Posterior cingulate gyrus (tissue), 11 donors: ENCODE data around the gene PTPN3.
"Not testable (repeated sequence)": the region's sequence is repeated elsewhere in the genome, so short reads cannot be mapped to it uniquely, and the experiment has no call there.

Source experiments
- DNase-seq, 10 donors: peaks; one replicate each; pipeline versions ENCODE4 v3.0.0 to v3.0.0-alpha.2; 2020 to 2021; ENCODE audit warnings: mixed read lengths in 3 of 10
- intact Hi-C: fragments of 100-400 bp; cut with DNase I; formaldehyde crosslinking; loops from one replicate; pipeline ENCODE4 v1.15.1; 2023

The PTPN3 gene

GRCh38 chr9:109378316-109378715, 119.8 kb downstream of the PTPN3 start:
- no peak for DNase-seq
- intact Hi-C loops: no loop called here

GRCh38 chr9:109372246-109372645, 125.9 kb downstream of the PTPN3 start:
- no peak for DNase-seq
- intact Hi-C loops: no loop called here

DNA sequence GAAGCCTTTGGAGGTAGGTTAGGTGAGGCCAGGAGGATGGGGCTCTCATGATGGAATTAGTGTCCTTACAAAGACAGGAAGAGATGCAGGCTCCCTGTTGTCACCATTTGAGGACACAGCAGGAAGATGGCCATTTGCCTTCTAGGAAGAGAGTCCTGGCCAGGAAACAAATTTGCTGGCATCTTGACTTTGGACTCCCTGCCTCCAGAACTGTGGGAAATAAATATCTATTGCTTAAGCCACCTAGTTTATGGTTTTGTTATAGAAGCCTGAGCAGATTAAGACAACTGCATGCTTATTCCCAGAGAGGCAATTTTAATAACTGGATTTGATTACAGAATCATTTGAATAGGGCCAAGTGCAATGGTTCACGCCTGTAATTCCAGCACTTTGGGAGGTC, 126.7 kb downstream of the PTPN3 start:
- no peak for DNase-seq
- intact Hi-C loops: no loop called here

DNA sequence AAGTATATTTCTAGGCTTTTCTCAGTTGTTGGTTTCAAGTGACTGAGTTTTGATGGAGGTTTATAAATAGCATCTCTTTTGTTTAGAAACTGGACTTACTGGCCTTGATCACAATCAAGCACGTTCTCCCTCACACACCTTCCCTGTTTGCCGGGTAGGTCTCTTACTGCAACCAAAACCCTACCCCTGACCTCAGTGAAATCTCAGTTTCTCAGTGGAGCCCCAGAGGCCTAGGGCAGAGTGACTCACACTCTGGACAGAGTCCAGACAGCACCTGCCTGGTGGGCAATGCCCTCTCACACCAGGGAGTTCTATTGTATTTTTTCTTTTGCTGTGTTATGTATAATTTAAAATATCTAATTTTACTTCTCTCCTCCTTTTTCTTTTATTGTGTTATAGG, 128.8 kb downstream of the PTPN3 start:
- no peak for DNase-seq
- intact Hi-C loops: no loop called here

GRCh38 chr9:109360771-109361170, 137.3 kb downstream of the PTPN3 start:
- intact Hi-C loops: no loop called here
- DNase-seq: no peak

DNA sequence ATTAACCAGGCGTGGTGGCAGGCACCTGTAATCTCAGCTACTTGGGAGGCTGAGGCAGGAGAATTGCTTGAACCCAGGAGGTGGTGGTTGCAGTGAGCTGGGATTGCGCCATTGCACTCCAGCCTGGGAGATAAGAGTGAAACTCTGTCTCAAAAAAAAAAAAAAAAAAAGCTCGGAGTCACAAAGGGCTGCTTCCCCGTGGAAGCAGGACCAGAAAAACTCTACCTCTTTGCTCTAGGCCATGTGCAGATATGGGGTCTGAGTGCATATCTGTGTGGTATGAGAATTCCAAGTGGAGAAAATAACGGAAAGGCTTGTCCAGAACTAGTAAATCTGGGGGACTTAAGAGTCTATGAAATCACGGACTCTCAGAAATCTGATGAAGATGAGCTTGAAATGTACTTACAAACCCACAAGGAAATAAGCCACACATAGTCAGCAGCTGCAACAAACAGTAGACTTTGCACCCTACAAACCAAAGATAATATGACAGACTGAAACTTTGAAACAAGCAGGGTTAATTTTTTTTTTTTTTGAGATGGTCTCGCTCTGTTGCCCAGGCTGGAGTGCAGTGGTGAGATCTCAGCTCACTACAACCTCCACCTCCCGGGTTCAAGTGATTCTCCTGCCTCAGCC, 139.0 kb downstream of the PTPN3 start:
- DNase-seq, intact Hi-C loops: not testable (repeated sequence)

DNA sequence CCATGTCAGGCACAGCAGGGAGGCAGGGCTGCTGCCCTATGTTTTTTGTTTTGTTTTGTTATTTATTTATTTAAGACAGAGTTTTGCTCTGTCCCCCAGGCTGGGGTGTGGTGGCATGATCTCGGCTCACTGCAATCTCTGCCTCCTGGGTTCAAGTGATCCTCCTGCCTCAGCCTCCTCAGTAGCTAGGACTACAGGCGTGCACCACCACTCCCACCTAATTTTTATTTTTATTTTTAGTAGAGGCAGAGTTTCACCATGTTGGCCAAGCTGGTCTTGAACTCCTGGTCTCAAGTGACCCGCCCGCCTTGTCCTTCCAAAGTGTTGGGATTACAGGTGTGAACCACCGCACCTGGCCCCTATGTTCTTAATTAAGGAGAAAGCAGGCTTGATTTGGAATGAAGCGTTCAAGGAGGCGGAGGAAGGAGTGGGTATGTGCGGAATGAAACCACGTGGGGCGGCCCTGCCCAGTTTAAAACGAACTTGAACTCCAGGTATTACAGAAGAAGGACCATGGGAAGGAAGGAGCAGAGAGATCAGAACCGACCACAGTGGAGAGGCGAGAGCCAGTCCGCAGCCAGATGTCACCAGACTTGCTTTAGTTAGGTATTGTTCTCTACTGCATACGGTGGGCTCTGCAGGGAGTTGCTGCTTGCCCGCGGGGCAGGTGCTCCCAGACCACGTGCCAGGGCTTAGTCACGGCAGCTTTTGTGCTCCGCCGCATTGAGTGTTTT, 142.4 kb downstream of the PTPN3 start:
- intact Hi-C loops: no loop called here
- no peak for DNase-seq

DNA sequence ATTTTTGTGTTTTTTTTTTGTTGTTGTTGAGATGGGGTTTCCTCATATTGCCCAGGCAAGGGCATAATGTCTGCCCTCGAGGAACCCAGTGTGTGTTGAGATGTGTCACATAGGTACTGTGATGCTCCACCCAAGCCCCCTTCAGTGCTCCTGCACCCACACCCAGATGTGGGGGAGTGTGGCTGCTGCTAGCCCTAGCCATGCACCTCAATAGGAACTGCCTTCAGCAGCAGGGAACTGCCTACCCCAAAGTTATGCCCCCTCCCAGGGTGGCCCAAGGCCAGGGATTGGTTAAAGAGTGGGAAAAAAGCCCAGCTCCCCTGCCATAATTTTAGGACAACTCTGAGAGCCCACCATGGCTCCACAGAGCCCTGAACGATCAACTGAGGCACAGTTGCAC, 143.9 kb downstream of the PTPN3 start:
- DNase-seq: no peak
- intact Hi-C loops: no loop called here

DNA sequence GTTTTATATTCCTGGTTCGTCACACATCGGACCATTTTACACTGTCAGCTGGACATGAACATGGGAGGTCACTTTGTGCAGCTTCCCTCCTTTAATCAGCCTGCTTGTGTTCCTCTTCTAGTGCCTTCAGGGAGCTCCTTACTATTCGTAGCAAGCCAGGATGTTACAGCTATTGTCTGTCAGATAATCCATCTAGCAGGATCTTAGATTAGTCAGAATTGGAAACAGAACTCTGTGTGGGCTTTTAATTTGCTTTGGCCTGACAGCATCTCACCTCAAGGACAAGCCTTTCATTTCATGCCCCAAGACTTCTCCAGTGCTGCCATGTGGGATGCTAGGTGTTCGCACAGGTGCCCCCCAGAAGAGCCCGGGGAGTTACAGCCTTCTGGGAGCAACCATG, 147.1 kb downstream of the PTPN3 start:
- intact Hi-C loops: no loop called here
- peak in 1 of 10 donors; percentile 11 for DNase-seq

DNA sequence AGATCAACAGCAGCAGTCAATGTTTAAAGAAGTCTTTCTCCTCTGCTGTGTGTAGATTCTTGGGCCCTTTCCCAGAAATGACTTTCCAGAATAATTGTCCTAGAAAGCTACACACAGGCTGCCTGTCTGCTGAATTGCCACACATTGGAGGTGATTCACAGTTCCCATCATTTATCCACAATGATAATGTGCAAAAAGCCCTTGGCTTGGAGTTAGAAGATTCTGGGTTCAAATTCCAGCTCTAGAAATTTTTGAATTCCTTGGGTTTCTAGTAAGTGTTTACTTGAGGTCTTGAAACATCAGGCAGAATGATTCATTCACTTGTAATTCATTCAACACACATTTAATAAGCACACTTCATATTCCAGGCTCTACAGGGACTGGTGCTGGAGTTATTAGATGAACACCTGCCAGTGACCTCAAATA, 148.7 kb downstream of the PTPN3 start:
- intact Hi-C loops: no loop called here
- DNase-seq: peak in 1 of 10 donors; percentile 30

- no peak for DNase-seq
Measured at GRCh38 chr9:109346904-109347303, 151.2 kb downstream of the PTPN3 start.

DNA sequence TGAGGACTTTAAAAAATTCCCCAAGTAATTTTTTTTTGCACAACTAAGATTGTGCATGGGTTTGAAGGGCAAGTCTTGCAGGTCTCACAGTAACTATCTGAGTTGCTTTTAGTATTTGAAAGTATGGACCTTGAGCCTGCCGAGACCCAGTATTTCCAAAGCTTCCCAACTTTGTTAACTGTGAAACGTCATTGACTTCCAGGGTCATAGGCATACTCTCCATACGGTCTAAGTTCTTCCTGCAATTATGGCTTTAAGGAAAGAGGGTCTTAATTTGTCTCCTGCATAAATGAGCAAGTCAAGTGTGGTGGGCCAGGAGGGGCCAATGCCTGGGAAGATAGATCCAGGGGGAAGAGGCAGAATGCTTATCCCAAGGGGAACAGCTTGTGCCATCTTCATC, 153.2 kb downstream of the PTPN3 start:
- no peak for DNase-seq
- intact Hi-C loops: no loop called here

More at GRCh38 chr9:109346904-109347303, 151.2 kb downstream of the PTPN3 start:
- intact Hi-C loops: no loop called here

- intact Hi-C loops: no loop called here
Measured at GRCh38 chr9:109342878-109343277, 155.2 kb downstream of the PTPN3 start.

GRCh38 chr9:109341561-109341960, 156.5 kb downstream of the PTPN3 start:
- peak in 1 of 10 donors; percentile 58 for DNase-seq
- intact Hi-C loops: no loop called here

More at GRCh38 chr9:109342878-109343277, 155.2 kb downstream of the PTPN3 start:
- DNase-seq: no peak

- DNase-seq, intact Hi-C loops: not testable (repeated sequence)
Measured at GRCh38 chr9:109340979-109341378, 157.1 kb downstream of the PTPN3 start.

- peak in 1 of 10 donors; percentile 7 for DNase-seq
- intact Hi-C loops: no loop called here
Measured at GRCh38 chr9:109336409-109336808, 161.7 kb downstream of the PTPN3 start.

- intact Hi-C loops: no loop called here
- no peak for DNase-seq
Measured at GRCh38 chr9:109335929-109336328, 162.2 kb downstream of the PTPN3 start.

DNA sequence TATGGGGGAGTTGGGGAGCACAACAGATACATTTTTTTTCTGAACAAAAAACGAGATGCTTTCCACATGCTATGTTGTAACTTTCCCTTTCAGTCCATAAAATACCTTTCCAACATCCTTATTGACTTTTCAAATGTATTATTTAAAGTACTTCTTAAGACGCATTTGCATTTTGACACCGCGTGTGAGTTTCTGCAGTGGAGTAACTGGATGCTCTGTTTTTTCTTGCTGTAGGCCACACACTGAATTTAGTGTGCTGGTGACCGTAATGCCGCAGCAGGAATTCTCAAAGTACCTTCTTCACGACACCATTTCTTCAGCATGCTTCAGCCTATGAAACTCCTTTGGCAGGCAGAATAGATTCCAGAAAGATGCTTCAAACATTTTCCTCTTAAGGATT, 163.0 kb downstream of the PTPN3 start:
- intact Hi-C loops: no loop called here
- peak in 1 of 10 donors; percentile 21 for DNase-seq

DNA sequence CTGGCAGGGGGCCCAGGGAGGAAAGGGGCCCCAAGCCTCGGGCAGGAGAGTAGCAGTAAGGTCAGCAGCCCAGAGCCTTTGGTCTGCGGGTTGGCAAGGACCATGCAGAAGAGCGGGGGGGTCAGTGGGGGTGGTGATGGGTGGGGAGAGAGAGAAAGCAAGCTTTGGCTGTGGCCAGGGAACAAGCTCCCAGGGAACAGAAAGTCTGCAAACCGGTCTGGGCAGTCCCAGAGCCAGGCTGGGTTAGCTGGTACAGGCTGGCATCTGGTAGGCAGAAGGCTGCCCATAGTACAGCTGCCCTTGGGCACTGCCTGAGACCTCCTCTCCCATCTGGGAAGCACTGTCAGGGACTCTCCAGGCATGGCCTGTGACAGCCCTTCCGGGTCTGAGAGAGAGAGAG, 166.8 kb downstream of the PTPN3 start:
- peak in 6 of 10 donors; percentile 17 to 90 (median 60) for DNase-seq
- intact Hi-C loops: no loop called here

DNA sequence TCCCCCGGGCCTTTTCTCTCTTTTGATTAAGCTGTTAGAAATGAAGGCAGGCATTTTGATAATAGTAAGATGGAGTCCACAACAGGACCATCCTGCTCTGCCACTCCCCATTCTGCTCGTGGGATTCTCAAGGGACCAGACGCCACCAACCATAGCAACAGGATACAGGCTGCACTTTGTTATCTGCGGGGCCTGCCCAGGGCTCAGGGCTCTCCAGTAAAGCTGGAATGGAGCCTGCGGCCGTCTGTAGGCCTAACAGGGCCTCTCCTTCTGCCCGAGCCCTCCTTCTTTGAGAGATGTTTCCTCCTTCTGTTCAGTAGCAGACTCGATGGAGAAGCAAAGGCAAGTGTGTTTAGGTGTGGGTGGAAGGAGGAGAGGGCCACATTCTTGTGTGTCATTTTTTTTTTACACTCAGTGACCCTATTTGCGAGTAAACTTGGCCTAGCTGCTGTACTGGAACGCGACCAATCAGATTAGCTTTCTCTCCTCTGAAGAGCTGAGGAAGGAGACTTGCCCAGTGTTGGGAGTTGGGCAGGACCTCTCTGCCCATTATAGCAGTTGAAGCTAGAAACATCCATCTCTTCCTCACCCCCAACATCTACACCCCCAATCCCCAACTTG, 168.4 kb downstream of the PTPN3 start:
- intact Hi-C loops: no loop called here
- DNase-seq: no peak

GRCh38 chr9:109328978-109329637, 169.0 kb downstream of the PTPN3 start:
- DNase-seq: no peak
- intact Hi-C loops: no loop called here
